ENCODE data around the gene PROSER3.

PROSER3 gene

DNA sequence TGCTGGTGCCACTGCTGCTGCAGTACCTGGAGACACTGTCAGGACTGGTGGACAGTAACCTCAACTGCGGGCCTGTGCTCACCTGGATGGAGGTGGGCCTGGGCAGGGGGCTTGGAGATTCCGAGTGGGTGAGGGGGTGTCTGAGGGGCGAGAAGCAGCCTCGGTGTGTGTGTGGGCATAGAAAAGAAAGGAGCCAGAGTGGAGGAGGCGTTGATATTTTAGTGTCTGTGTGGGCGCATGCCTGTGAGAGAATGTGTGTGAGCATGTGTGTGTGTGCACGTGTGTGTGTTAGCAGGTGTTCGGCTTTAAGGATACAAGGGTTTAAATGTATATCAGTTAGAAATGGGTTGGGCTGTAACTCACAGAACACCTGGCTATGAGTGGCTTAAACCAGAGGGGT is 21.1 kb downstream of the PROSER3 start:
- H3K36me3 ChIP-seq (ENCODE audit: control insufficient read depth, insufficient read depth, low read length): no peaks in the 10 kb centered on the region
- H3K27me3 ChIP-seq (ENCODE audit: control insufficient read depth, insufficient read depth, low read length, poor library complexity, severe bottlenecking): peaks cover 13% of the 10 kb centered on the region
- peaks cover 29% of the 10 kb centered on the region for H3K4me1 ChIP-seq (ENCODE audit: control insufficient read depth, insufficient read depth, low read length)
- no peak overlapping the region for H3K27ac ChIP-seq (ENCODE audit: insufficient read depth, low read depth, low read length, poor library complexity, severe bottlenecking)
- no peaks in the 10 kb centered on the region for H3K9me3 ChIP-seq (ENCODE audit: control insufficient read depth, low read length)
- no peak overlapping the region for H3K4me3 ChIP-seq (ENCODE audit: insufficient read depth, low read depth, low read length)
- WGBS, 2 experiments: 93 to 94% methylated on average over 8 of the region's 8 CpGs

DNA sequence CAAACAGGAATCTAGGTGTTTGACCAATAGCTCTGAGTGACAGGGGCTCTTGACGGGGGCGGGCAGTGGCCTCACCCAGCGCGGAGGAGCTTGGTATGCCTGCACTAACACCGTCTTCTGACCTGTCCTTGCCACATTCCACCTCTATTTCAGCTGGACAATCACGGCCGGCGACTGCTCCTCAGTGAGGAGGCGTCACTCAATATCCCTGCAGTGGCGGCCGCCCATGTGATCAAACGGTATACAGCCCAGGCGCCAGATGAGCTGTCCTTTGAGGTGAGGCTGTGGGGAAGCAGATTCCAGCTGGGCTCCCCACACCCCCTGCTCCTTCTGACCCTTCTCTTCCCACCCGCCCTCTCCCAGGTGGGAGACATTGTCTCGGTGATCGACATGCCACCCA is 22.1 kb downstream of the PROSER3 start:
- Histone ChIP-seq H3K4me3 (ENCODE audit: insufficient read depth, low read depth, low read length) (no peak overlapping the region), H3K9me3 (ENCODE audit: control insufficient read depth, low read length) (no peaks in the 10 kb centered on the region), H3K27me3 (ENCODE audit: control insufficient read depth, insufficient read depth, low read length, poor library complexity, severe bottlenecking) (peaks cover 7% of the 10 kb centered on the region), H3K27ac (ENCODE audit: insufficient read depth, low read depth, low read length, poor library complexity, severe bottlenecking) (no peak overlapping the region), H3K4me1 (ENCODE audit: control insufficient read depth, insufficient read depth, low read length) (peaks cover 21% of the 10 kb centered on the region), H3K36me3 (ENCODE audit: control insufficient read depth, insufficient read depth, low read length) (no peaks in the 10 kb centered on the region)
- 91% methylated on average over 16 of the region's 16 CpGs for WGBS, 2 experiments

DNA sequence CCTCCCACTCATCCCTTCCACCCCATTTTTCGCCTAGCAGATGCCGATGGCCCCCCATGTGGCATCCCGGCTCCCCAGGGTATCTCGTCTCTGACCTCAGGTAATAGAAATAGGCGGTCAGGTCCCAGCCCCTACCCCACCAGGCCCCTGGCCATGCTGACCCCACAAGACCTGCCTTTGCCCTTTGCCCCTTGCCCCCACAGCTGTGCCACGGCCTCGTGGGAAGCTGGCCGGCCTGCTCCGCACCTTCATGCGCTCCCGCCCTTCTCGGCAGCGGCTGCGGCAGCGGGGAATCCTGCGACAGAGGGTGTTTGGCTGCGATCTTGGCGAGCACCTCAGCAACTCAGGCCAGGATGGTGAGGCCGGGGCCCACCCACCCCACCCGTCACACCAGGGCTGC is 22.7 kb downstream of the PROSER3 start:
- H3K27me3 ChIP-seq (ENCODE audit: control insufficient read depth, insufficient read depth, low read length, poor library complexity, severe bottlenecking): peaks cover 7% of the 10 kb centered on the region
- H3K36me3 ChIP-seq (ENCODE audit: control insufficient read depth, insufficient read depth, low read length): no peaks in the 10 kb centered on the region
- no peak overlapping the region for H3K4me3 ChIP-seq (ENCODE audit: insufficient read depth, low read depth, low read length)
- WGBS, 2 experiments: 94 to 96% methylated on average over 20 of the region's 20 CpGs
- H3K27ac ChIP-seq (ENCODE audit: insufficient read depth, low read depth, low read length, poor library complexity, severe bottlenecking): no peak overlapping the region
- H3K9me3 ChIP-seq (ENCODE audit: control insufficient read depth, low read length): no peaks in the 10 kb centered on the region
- H3K4me1 ChIP-seq (ENCODE audit: control insufficient read depth, insufficient read depth, low read length): peaks cover 21% of the 10 kb centered on the region

- Histone ChIP-seq H3K4me3 (ENCODE audit: insufficient read depth, low read depth, low read length) (no peak overlapping the region), H3K27me3 (ENCODE audit: control insufficient read depth, insufficient read depth, low read length, poor library complexity, severe bottlenecking) (peaks cover 1% of the 10 kb centered on the region), H3K27ac (ENCODE audit: insufficient read depth, low read depth, low read length, poor library complexity, severe bottlenecking) (no peak overlapping the region), H3K36me3 (ENCODE audit: control insufficient read depth, insufficient read depth, low read length) (no peaks in the 10 kb centered on the region), H3K9me3 (ENCODE audit: control insufficient read depth, low read length) (no peaks in the 10 kb centered on the region), H3K4me1 (ENCODE audit: control insufficient read depth, insufficient read depth, low read length) (peaks cover 15% of the 10 kb centered on the region)
- WGBS, 2 experiments: 31 to 37% methylated on average over 9 of the region's 9 CpGs
Measured at GRCh38 chr19:35781650-35782049, 23.7 kb downstream of the PROSER3 start.

GRCh38 chr19:35782589-35782988 is 24.6 kb downstream of the PROSER3 start:
- no peaks in the 10 kb centered on the region for H3K36me3 ChIP-seq (ENCODE audit: control insufficient read depth, insufficient read depth, low read length)
- no peaks in the 10 kb centered on the region for H3K9me3 ChIP-seq (ENCODE audit: control insufficient read depth, low read length)
- WGBS, 2 experiments: 92 to 94% methylated on average over 12 of the region's 12 CpGs

DNA sequence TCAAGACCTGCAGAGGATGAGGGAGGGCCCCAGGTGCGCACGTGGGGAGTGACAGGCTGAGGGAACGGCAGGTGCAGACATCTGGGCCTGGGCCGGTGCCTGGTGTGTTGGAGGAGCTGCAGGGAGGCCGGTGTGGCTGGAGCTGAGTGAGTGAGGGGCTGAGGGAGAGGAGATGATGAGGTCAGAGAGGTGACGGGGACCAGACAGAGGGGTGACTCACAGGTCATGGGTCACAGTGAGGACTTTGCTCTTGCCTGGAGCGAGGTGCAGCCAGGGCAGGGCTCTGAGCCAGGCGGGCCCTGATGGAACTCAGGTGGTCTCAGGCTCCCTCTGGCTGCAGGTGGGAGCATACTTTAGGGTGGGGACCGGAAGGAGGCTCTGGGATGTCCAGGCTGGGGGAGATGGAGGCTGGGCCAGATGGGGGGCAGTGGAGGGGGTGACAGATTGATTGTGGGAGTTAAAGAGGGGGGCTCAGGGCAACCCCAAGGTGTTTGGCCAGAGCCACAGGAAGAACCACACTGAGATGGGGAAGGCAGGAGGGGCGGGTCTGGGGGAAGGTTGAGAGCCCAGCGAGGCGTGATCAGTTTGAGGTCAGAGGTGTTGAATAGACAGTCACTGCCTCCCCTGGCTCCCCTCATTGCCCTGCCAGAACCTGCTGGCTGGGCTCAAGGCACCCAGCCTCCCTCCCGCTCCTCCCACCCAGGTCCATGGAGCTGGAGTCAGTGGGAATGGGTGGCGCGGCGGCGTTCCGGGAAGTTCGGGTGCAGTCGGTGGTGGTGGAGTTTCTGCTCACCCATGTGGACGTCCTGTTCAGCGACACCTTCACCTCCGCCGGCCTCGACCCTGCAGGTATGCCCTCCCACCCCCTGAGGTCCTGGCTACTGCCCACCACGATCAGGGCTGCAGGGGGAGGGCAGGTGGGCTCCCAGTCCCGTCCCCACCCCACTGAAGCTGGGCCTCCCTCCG is 25.8 kb downstream of the PROSER3 start:
- 66 to 70% methylated on average over 28 of the region's 28 CpGs for WGBS, 2 experiments
- Histone ChIP-seq H3K27ac (ENCODE audit: insufficient read depth, low read depth, low read length, poor library complexity, severe bottlenecking) (no peak overlapping the region), H3K36me3 (ENCODE audit: control insufficient read depth, insufficient read depth, low read length) (no peaks in the 10 kb centered on the region), H3K9me3 (ENCODE audit: control insufficient read depth, low read length) (no peaks in the 10 kb centered on the region), H3K4me1 (ENCODE audit: control insufficient read depth, insufficient read depth, low read length) (peaks cover 3% of the 10 kb centered on the region), H3K4me3 (ENCODE audit: insufficient read depth, low read depth, low read length) (no peak overlapping the region), H3K27me3 (ENCODE audit: control insufficient read depth, insufficient read depth, low read length, poor library complexity, severe bottlenecking) (no peaks in the 10 kb centered on the region)

More at GRCh38 chr19:35782589-35782988, 24.6 kb downstream of the PROSER3 start:
- peaks cover 6% of the 10 kb centered on the region for H3K4me1 ChIP-seq (ENCODE audit: control insufficient read depth, insufficient read depth, low read length)
- no peak overlapping the region for H3K27ac ChIP-seq (ENCODE audit: insufficient read depth, low read depth, low read length, poor library complexity, severe bottlenecking)
- H3K27me3 ChIP-seq (ENCODE audit: control insufficient read depth, insufficient read depth, low read length, poor library complexity, severe bottlenecking): no peaks in the 10 kb centered on the region
- no peak overlapping the region for H3K4me3 ChIP-seq (ENCODE audit: insufficient read depth, low read depth, low read length)

DNA sequence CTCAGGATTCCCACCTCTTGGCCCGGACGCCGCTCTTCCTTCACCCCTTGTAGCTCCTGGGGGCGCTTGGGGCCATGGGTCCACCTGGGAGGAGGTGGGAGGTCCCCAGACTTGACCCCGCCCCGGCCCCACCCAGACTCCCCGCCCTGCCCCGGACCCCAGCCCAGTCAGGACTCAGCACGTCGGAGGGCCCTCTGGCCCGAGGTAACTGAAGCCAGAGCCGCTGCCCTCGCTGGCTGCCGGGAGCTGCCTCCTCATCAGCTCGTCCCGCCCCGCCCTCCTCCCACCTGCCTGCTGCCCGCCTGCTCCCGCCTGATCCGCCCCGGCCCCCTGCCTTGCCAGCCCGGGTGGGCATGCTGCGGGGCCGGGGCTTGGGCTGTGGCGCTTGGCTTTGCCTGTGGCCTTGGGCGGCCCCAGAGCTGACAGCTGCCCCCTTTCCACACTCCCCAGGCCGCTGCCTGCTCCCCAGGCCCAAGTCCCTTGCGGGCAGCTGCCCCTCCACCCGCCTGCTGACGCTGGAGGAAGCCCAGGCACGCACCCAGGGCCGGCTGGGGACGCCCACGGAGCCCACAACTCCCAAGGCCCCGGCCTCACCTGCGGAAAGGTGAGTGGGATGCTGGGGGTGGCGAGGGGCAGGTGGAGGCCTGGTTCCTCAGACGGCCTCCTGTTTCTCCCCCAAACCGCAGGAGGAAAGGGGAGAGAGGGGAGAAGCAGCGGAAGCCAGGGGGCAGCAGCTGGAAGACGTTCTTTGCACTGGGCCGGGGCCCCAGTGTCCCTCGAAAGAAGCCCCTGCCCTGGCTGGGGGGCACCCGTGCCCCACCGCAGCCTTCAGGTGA is 26.7 kb downstream of the PROSER3 start:
- no peak overlapping the region for H3K27ac ChIP-seq (ENCODE audit: insufficient read depth, low read depth, low read length, poor library complexity, severe bottlenecking)
- WGBS, 2 experiments: 17 to 26% methylated on average over 45 of the region's 45 CpGs
- H3K9me3 ChIP-seq (ENCODE audit: control insufficient read depth, low read length): no peaks in the 10 kb centered on the region
- H3K4me1 ChIP-seq (ENCODE audit: control insufficient read depth, insufficient read depth, low read length): peaks cover 3% of the 10 kb centered on the region
- H3K4me3 ChIP-seq (ENCODE audit: insufficient read depth, low read depth, low read length): peak overlapping the region; percentile 29
- H3K27me3 ChIP-seq (ENCODE audit: control insufficient read depth, insufficient read depth, low read length, poor library complexity, severe bottlenecking): no peaks in the 10 kb centered on the region
- H3K36me3 ChIP-seq (ENCODE audit: control insufficient read depth, insufficient read depth, low read length): no peaks in the 10 kb centered on the region

DNA sequence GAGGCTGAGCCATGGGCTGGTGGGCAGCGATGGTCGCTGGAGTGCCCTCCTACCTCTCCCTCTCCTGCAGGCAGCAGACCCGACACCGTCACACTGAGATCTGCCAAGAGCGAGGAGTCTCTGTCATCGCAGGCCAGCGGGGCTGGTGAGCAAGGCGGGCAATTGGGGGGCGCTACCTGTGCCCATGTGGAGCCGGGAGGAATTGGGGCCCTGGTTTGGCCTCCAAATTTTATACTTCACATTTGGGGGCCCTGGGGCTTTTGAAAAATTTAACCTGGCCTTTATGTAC is 27.3 kb downstream of the PROSER3 start:
- Histone ChIP-seq H3K9me3 (ENCODE audit: control insufficient read depth, low read length) (no peaks in the 10 kb centered on the region), H3K4me3 (ENCODE audit: insufficient read depth, low read depth, low read length) (peak overlapping the region; percentile 29), H3K4me1 (ENCODE audit: control insufficient read depth, insufficient read depth, low read length) (peaks cover 3% of the 10 kb centered on the region), H3K27ac (ENCODE audit: insufficient read depth, low read depth, low read length, poor library complexity, severe bottlenecking) (no peak overlapping the region), H3K36me3 (ENCODE audit: control insufficient read depth, insufficient read depth, low read length) (no peaks in the 10 kb centered on the region), H3K27me3 (ENCODE audit: control insufficient read depth, insufficient read depth, low read length, poor library complexity, severe bottlenecking) (no peaks in the 10 kb centered on the region)
- WGBS, 2 experiments: 81 to 86% methylated on average over 10 of the region's 10 CpGs

DNA sequence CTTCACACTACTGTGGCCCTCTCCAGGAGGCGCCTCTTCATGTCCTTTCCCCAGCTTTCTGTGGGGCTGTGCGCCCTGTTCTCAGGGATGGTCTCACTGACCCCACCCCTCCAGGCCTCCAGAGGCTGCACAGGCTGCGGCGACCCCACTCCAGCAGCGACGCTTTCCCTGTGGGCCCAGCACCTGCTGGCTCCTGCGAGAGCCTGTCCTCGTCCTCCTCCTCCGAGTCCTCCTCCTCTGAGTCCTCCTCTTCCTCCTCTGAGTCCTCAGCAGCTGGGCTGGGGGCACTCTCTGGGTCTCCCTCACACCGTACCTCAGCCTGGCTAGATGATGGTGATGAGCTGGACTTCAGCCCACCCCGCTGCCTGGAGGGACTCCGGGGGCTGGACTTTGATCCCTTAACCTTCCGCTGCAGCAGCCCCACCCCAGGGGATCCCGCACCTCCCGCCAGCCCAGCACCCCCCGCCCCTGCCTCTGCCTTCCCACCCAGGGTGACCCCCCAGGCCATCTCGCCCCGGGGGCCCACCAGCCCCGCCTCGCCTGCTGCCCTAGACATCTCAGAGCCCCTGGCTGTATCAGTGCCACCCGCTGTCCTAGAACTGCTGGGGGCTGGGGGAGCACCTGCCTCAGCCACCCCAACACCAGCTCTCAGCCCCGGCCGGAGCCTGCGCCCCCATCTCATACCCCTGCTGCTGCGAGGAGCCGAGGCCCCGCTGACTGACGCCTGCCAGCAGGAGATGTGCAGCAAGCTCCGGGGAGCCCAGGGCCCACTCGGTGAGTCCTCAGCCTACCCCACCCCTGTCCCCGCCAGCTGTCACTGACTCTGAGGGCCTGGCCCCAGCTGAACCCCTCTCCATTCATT is 28.6 kb downstream of the PROSER3 start:
- H3K27ac ChIP-seq (ENCODE audit: insufficient read depth, low read depth, low read length, poor library complexity, severe bottlenecking): no peak overlapping the region
- peaks cover 3% of the 10 kb centered on the region for H3K4me1 ChIP-seq (ENCODE audit: control insufficient read depth, insufficient read depth, low read length)
- 92 to 93% methylated on average over 31 of the region's 31 CpGs for WGBS, 2 experiments
- H3K27me3 ChIP-seq (ENCODE audit: control insufficient read depth, insufficient read depth, low read length, poor library complexity, severe bottlenecking): no peaks in the 10 kb centered on the region
- H3K36me3 ChIP-seq (ENCODE audit: control insufficient read depth, insufficient read depth, low read length): no peaks in the 10 kb centered on the region
- no peak overlapping the region for H3K4me3 ChIP-seq (ENCODE audit: insufficient read depth, low read depth, low read length)
- no peaks in the 10 kb centered on the region for H3K9me3 ChIP-seq (ENCODE audit: control insufficient read depth, low read length)
